Breast epithelium (tissue), 3 donors: ENCODE data around the gene DMXL2.
"Not testable (repeated sequence)": the region's sequence is repeated elsewhere in the genome, so short reads cannot be mapped to it uniquely, and the experiment has no call there.

Experiments used
- CTCF ChIP-seq, 3 donors: fragments of 450-650 bp; IDR thresholded peaks; one replicate each; pipeline ENCODE4 v1.5.1; 2016 to 2017; ENCODE audit warnings: antibody characterized with exemption in 3 of 3, mild to moderate bottlenecking in 3 of 3, moderate library complexity in 3 of 3
- POLR2A ChIP-seq: fragments of 450-650 bp; IDR thresholded peaks from one replicate; pipeline ENCODE4 v1.6.1; 2016; ENCODE audit warnings: antibody characterized with exemption, mild to moderate bottlenecking, moderate library complexity
- POLR2AphosphoS5 ChIP-seq, 3 donors: sonication (generic); formaldehyde crosslinking; IDR thresholded peaks; one replicate each; pipeline ENCODE4 v1.6.1; 2017; ENCODE audit warnings: antibody characterized with exemption in 3 of 3

DNA sequence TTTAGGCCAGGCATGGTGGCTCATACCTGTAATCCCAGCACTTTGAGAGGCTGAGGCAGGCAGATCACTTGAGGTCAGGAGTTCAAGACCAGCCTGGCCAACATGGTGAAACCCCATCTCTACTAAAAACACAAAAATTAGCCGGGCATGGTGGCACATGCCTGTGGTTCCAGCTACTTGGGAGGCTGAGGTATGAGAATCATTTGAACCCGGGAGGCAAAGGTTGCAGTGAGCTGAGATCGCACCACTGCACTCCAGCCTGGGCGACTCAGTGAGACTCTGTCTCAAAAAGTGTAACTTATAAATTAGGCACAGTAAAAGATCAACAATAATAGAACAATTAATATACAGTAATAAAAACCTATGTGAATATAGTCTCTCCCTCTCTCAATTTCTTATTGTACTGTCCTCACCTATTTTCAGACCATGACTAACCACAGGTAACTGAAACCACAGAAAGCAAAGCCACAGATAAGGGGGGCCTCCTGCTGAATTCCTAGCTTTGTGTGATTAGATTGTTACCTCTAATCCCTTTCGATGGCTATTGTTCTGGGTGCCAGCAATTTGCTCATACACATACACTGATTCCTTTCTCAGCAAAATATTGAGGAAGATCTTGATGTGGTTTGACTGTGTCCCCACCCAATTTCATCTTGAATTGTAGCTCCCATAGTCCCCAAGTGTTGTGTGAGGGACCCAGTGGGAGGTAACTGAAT lies 176.4 kb downstream of the DMXL2 start:
- not testable (repeated sequence) for TF ChIP-seq CTCF (IDR thresholded peaks at IDR 0.05); POLR2AphosphoS5 (IDR thresholded peaks at IDR 0.05); POLR2A
